GM23338 (cell line): Measurements from ENCODE around the gene LDHD.

Experiments used
- CREB1 ChIP-seq: fragments of 250-450 bp; sonication (Bioruptor Pico); IDR thresholded peaks from 2 replicates; pipeline ENCODE4 v1.5.0; 2020; ENCODE audit warnings: low read depth, mild to moderate bottlenecking, moderate library complexity
- CTCF ChIP-seq, 2 experiments: fragments of 200-600 bp in 1 of 2; sonication (generic) in 1 of 2; conservative IDR thresholded peaks; 2 replicates each; pipeline versions ENCODE4 v1.5.1 to v1.6.1; 2016 to 2017; ENCODE audit warnings: antibody characterized with exemption in 2 of 2, low read depth in 2 of 2, mild to moderate bottlenecking in 2 of 2, moderate library complexity in 1 of 2
- ETS1 ChIP-seq: IDR thresholded peaks from 2 replicates; pipeline ENCODE4 v1.6.1; 2016; ENCODE audit warnings: antibody characterized with exemption
- EZH2 ChIP-seq: fragments of 200-600 bp; sonication (generic); IDR thresholded peaks from one replicate; pipeline ENCODE4 v1.8.0; 2017; ENCODE audit warnings: antibody characterized with exemption, mild to moderate bottlenecking, low read depth; ENCODE audit not compliant: unreplicated experiment
- EZH2phosphoT487 ChIP-seq: fragments of 200-600 bp; sonication (generic); IDR thresholded peaks from one replicate; pipeline ENCODE4 v1.8.1; 2018; ENCODE audit warnings: antibody characterized with exemption; ENCODE audit not compliant: unreplicated experiment
- JUNB ChIP-seq: IDR thresholded peaks from one replicate; pipeline ENCODE4 v1.6.1; 2016; ENCODE audit warnings: antibody characterized with exemption; ENCODE audit not compliant: unreplicated experiment
- POLR2AphosphoS5 ChIP-seq: IDR thresholded peaks from 2 replicates; pipeline ENCODE4 v1.6.1; 2016; ENCODE audit warnings: antibody characterized with exemption, low read depth
- REST ChIP-seq: IDR thresholded peaks from one replicate; pipeline ENCODE4 v1.6.1; 2018; ENCODE audit warnings: antibody characterized with exemption; ENCODE audit not compliant: unreplicated experiment
- STAT1 ChIP-seq: IDR thresholded peaks from one replicate; pipeline ENCODE4 v1.6.1; 2016; ENCODE audit warnings: antibody characterized with exemption; ENCODE audit not compliant: unreplicated experiment

- no peak for TF ChIP-seq EZH2phosphoT487
- no peak for TF ChIP-seq EZH2
- no peak for TF ChIP-seq CTCF (conservative IDR thresholded peaks at IDR 0.05; ENCODE audit: low read depth in 2 of 2)
- TF ChIP-seq POLR2AphosphoS5: no peak
- no peak for TF ChIP-seq ETS1
- no peak for TF ChIP-seq CREB1 (CRISPR knock-in tag)
- TF ChIP-seq REST: no peak
- no peak for TF ChIP-seq STAT1
- TF ChIP-seq JUNB: no peak
Observed at GRCh38 chr16:75086688-75087374, 29.7 kb downstream of the LDHD start.
